Gastrocnemius medialis (tissue), 4 donors: ENCODE measurements around the gene TLX3.

ENCODE experiments used
- CTCF ChIP-seq, 5 experiments: fragments of 450-650 bp in 3 of 5; fragments of 200-600 bp in 2 of 5; sonication (generic) in 2 of 5; IDR thresholded peaks in 4 of 5; conservative IDR thresholded peaks in 1 of 5; 1 replicate in 4 of 5; 2 replicates in 1 of 5; pipeline ENCODE4 v1.5.1; 2016 to 2019; ENCODE audit warnings: antibody characterized with exemption in 5 of 5, mild to moderate bottlenecking in 3 of 5, moderate library complexity in 3 of 5
- POLR2A ChIP-seq, 2 donors: fragments of 450-650 bp; IDR thresholded peaks; one replicate each; pipeline ENCODE4 v1.6.1; 2017; ENCODE audit warnings: antibody characterized with exemption in 2 of 2, mild to moderate bottlenecking in 2 of 2, moderate library complexity in 2 of 2

GRCh38 chr5:171299851-171300250 lies 9.2 kb upstream of the TLX3 start:
- TF ChIP-seq CTCF (IDR thresholded peaks at IDR 0.05 in 4 of 5, conservative IDR thresholded peaks at IDR 0.05 in 1 of 5) (no peak), POLR2A (IDR thresholded peaks at IDR 0.05) (no peak)
